ENCODE data around the gene FOXN3.

GRCh38 chr14:89144642-89145041, 272.4 kb downstream of the FOXN3 start:
- no peak for TF ChIP-seq CTCF (IDR thresholded peaks at IDR 0.05)
- TF ChIP-seq POLR2A (IDR thresholded peaks at IDR 0.05), result no peak
